Measurements from ENCODE around the gene OTUD6A.
A peak's percentile ranks its signal among the peaks of the same experiment; 100 is the strongest.

OTUD6A gene

DNA sequence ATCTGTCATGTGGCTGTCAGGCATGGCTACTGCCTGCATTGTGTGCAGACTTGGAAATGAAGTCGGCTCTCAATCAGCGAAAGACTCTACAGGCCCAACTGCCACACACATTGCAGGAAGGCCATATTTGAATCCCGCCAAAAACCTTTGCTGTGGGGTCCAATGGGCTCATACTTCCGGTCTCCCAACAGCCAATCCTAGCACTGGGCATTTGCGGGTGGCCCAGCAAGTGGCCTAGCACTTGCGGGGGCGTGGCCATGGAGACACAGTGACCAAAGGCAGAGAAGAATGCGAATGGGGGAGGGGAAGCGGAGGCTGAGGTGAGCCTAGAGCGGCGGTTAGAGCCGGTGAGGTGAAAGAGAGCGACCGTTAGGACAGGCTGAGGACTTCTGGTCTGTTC is at the start of gene OTUD6A:
OTUD6A (plus strand) TSS at position 382 of the 400 bp plus-strand sequence. CDS start 68 bp downstream, outside the sequence.
- DNase-seq = no peak

- no peak for DNase-seq
Observed at GRCh38 chrX:70012756-70013155, 49.5 kb upstream of the OTUD6A start.

- DNase-seq = no peak
Observed at GRCh38 chrX:70013466-70014381, 48.5 kb upstream of the OTUD6A start.

GRCh38 chrX:70016513-70016912 is 45.7 kb upstream of the OTUD6A start:
- no peak for DNase-seq

- no peak for DNase-seq
Observed at GRCh38 chrX:70022616-70023015, 39.6 kb upstream of the OTUD6A start.

DNA sequence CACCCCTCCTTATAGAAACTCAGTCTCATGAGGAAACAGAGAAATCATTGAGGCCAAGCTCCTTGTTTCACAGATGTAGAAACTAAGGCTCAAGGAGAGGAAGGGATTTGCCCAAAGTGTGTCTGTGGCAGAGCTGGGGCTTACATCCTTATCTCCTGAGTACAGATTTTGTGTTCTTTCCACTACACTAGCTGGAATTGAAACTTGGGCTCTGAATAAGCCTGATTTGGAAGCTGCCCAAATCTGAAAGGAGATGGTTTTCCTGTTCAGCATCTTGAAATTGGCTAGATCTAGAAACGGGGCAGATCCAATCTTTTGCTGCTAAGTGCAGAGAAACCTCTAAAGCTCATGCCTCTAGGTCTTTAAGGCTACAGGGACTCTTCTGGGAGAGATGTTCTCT is 36.8 kb upstream of the OTUD6A start:
- no peak for DNase-seq

- DNase-seq = no peak
Observed at GRCh38 chrX:70026112-70026850, 36.0 kb upstream of the OTUD6A start.

GRCh38 chrX:70026851-70027200 is 35.4 kb upstream of the OTUD6A start:
- no peak for DNase-seq

DNA sequence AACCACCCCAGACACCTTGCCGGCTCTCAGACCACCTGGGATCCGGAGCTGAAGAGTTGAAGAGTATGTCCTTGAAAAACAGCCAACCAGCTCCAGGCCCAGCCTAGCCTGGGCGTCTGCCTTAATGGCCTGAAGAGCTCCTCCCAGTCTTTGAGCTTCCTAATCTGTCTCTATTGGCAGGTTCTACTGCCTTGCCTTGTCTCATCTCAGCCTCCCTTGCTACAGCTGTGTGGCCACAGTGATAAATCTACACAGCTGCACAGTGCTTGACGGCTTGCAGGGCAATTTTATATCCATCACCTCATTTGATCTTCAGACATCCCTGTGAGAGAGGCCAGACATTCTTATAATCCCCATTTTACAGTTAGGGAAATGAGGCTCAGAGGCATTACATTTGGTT is 32.4 kb upstream of the OTUD6A start:
- DNase-seq = no peak

DNA sequence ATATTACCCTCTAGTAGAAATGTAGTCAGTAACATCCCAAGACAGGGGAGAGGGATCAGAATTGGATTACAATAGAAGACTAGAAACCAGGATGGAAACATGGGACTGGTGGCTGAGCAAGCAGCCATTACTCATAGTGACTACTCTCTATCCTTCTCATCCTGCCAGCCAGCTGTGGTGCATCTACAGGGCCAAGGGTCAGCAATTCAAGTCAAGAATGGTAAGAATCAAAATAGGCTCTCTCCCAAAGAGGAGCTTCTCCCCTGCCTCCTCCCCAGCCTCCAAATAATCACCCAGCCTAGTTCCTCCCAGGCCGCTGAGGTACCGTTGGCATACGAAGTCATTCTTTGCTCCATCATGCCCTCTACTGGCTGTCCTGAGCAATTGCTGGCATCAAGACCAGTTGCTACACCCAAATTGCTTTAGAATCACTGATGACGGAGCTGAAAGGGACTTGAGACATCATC is 31.9 kb upstream of the OTUD6A start:
- peak; percentile 61 for DNase-seq

GRCh38 chrX:70032792-70033191 is 29.5 kb upstream of the OTUD6A start:
- no peak for DNase-seq

- peak; percentile 42 for DNase-seq
Observed at GRCh38 chrX:70033348-70034051, 28.8 kb upstream of the OTUD6A start.

DNA sequence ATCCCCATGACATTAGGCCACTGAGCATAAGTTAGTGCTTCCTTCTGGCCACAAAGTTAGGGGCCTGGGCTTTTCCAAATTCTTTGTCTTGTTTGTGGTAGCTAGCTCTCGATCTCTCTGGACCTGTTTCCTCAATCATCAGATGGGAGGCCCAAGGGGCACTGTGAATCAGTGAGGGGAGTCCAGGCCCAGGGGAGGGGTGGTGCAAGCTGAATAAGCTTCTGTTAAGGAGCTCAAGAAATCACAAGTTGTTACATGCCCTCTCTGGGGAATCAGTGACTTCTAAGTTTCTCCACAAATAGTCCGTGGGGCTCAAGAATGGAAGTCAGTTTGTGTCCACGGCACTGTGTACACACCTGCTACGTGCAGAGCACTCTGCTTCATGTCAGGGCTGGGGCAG is 27.6 kb upstream of the OTUD6A start:
- no peak for DNase-seq

- DNase-seq = no peak
Observed at GRCh38 chrX:70038515-70038914, 23.7 kb upstream of the OTUD6A start.

DNA sequence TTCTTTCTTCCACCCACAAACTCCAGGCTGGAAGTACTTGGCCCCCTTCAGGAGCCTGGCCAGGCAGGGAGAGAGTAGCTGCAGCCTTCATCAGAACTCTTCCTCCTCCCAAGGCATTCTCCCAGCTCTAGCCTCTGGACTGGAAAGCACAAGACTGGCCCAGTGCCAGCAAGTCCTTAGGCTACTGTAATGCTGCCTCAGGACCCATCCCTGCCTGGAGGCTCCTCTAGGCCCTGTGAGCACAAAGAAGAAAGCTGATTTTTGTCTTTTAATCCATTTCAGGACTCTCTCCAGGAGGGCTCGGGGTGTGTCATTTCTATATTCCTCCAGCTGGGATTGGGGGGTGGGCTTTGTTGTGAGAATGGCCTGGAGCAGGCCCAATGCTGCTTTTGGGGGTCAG is 23.3 kb upstream of the OTUD6A start:
- DNase-seq = no peak

- no peak for DNase-seq
Observed at GRCh38 chrX:70039758-70040157, 22.5 kb upstream of the OTUD6A start.

GRCh38 chrX:70041993-70042392 is 20.3 kb upstream of the OTUD6A start:
- DNase-seq = no peak

GRCh38 chrX:70042399-70043371 is 19.6 kb upstream of the OTUD6A start:
- DNase-seq = no peak

DNA sequence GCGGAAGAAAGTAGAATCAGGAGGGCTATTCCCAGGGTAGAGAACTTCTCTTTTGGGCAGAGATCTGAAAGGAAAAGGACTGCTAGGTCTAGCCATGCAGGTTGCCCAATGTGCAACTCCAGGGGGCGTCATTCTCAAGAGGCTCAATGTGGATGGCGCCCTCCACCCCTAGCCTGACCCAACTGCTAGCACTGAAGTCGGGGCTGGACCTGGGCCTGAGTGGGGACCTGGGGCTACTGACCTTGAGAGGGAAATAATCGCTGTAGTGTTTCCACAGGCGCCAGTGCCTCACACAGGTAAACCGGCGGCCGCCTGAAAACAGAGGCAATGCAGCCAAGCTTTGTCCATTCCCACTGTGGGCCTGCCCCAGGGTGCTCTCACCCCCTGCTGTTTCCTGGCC is 18.6 kb upstream of the OTUD6A start:
- no peak for DNase-seq

DNA sequence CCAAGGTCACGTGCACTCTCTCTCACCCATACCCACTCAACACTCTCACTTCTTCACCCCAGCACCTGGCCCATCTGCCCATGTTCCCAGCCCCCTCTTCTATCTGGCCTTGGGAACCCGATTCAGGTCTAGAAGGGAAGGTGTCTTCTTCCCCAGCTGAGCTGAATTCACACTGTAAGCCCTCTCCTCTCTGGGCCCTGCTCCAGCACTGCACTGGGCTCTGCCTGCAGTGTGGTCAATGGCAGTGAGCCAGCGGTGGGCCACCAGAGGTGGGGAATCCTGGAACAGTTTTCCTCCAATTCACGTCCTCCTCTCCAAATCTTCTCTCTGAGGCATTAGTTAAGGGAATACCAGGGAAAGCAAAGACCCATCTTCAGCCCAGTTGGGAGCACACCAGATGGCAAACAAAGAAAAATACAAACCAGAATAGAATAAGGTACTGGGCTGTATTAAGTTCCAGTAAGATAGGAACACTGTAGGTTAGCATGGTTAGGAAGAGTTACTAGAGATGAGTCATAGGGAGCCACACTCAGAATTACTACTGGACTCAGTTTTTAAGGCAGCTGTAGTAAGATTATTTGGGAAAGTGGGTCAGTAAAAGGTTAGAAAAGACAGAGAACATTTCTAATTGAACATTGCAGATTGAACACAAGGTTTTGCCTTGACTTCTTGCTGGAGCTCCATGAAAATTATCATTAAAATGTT is 17.6 kb upstream of the OTUD6A start:
- no peak for DNase-seq

DNA sequence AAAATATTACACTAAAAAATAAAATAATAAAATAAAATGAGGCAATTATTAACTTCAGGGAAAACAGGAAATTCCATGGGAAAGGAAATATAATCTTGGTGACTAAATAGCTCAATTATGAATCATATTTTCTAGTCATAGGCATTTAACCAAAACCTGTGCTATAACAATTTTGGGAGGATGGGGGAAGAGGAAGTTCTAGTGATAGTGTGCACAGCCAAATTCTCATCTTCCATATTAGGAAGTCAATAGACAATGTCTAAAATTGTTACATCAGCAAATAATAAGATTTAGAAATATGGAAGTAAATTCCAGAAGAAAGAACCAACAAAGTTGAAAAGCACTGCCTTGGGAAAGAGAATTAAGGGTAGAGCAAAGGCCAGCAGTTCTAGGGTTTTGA is 15.3 kb upstream of the OTUD6A start:
- DNase-seq = no peak

DNA sequence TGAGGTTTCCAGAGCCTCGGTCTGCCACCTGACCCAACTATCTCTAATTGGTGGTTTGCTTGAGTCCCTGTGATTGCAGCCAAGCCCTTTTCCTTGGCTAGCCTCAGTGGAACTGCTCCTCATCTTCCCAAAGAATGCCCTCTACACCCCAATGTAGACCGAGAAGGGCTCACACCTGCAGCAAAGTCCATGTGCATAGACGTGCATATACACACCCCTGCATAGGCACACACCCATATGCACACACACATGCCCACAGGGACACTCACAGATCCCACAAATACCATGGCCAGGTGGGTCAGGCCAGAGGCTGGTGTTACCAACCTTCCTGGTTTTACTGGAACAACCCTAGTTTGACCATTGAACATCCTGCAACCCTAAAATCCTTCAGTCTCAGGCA is 12.9 kb upstream of the OTUD6A start:
- DNase-seq = no peak

All from hematopoietic multipotent progenitor cell treated with erythropoietin and hydrocortisone succinate and interleukin-3 and kit ligand, for 8 days (in vitro differentiated cells).